ENCODE results near the gene HBEGF.

HBEGF gene

DNA sequence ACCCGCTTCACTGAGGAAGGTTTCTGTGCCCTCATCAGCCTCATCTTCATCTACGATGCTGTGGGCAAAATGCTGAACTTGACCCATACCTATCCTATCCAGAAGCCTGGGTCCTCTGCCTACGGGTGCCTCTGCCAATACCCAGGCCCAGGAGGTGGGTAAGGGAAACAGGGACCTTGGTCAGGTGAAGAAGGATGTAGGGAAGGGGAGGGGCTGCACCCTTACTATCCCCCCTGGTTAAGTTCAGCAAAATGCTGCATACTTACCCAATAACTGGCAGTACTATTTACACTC, 18.0 kb upstream of the HBEGF start:
- H3K27ac Mint-ChIP-seq = no peak overlapping the region
- H3K36me3 Mint-ChIP-seq = no peaks in the 10 kb centered on the region
- H3K4me3 Mint-ChIP-seq = no peak overlapping the region
- peaks cover 4% of the 10 kb centered on the region for H3K4me1 Mint-ChIP-seq
- no peaks in the 10 kb centered on the region for H3K9me3 Mint-ChIP-seq
- H3K27me3 Mint-ChIP-seq = no peaks in the 10 kb centered on the region

DNA sequence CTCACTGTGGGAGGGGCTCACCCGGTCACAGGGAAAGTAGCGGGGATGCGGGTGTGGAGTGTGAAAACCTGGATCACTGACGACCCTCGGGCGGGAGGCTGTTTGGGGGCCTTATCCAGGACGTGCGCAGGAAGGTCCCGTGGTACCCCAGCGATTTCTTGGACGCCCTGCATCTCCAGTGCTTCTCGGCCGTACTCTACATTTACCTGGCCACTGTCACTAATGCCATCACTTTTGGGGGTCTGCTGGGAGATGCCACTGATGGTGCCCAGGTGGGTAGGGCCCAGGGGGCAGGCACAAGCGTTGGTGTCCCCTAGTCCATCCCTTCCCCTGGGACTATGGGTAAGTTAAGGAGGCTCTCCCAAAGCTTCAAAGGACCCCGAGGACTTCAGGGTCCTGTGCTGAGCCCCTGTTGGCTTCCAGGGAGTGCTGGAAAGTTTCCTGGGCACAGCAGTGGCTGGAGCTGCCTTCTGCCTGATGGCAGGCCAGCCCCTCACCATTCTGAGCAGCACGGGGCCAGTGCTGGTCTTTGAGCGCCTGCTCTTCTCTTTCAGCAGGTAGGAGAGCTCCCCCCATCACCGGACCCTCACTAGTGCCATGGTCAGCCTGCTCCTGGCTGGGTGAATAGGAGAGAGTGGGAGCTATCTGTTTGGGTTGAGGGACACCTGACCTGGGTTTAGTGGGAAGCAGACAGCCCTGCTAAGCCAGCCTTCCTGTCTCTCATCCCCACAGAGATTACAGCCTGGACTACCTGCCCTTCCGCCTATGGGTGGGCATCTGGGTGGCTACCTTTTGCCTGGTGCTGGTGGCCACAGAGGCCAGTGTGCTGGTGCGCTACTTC, 17.4 kb upstream of the HBEGF start:
- Mint-ChIP-seq H3K4me1 (peaks cover 4% of the 10 kb centered on the region), H3K36me3 (no peaks in the 10 kb centered on the region), H3K27me3 (no peaks in the 10 kb centered on the region), H3K27ac (no peak overlapping the region), H3K4me3 (peak overlapping the region; percentile 80), H3K9me3 (no peaks in the 10 kb centered on the region)

DNA sequence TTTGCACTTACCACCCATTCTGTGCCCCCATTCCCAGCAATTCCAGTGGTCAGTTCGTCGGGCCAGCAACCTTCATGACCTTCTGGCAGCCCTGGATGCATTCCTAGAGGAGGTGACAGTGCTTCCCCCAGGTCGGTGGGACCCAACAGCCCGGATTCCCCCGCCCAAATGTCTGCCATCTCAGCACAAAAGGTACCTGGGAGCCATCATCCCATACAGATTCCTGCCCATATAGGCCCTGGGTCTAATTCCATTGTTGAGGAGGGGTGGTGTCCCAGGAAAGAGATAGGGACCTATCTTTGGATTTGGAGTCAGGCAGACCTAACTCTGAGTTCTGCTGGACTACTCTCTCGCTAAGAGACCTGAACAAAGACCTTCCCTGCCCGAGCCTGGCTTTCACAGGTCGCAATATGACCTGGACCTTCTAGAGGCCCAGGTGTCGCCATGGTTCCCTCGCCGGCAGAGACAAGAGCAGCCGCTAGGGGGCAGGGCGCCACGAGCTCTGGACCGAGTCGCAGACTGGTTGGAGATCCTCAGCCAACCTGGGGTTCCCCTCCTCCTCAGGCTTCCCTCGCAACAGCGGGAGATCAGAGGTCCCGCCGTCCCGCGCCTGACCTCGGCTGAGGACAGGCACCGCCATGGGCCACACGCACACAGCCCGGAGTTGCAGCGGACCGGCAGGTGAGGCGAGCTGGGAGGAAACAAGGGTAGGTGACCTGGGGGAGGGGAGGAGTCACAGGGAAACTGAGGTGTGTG, 16.6 kb upstream of the HBEGF start:
- Mint-ChIP-seq H3K4me1 (peaks cover 4% of the 10 kb centered on the region), H3K27me3 (no peaks in the 10 kb centered on the region), H3K9me3 (no peaks in the 10 kb centered on the region), H3K36me3 (no peaks in the 10 kb centered on the region), H3K4me3 (peak overlapping the region; percentile 80), H3K27ac (no peak overlapping the region)

DNA sequence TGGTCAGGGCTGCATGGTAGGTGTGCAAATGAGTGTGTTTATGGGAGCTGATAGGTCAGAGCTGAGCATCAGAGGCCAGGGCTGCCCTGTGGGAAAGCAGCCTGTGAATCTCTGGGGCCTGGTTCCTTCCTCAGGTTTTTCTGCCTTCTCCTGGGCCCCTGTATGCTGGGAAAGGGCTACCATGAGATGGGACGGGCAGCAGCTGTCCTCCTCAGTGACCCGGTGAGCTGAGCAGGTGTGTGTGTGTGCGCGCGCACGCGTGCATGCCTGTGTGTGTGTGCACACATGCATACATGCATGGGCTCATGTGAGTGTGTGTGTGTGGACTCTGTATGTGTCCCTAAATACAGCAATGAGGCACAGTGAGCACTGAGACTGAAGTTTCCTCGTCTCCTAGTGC, 15.9 kb upstream of the HBEGF start:
- peaks cover 10% of the 10 kb centered on the region for H3K4me1 Mint-ChIP-seq
- peaks cover 2% of the 10 kb centered on the region for H3K27me3 Mint-ChIP-seq
- no peak overlapping the region for H3K4me3 Mint-ChIP-seq
- no peaks in the 10 kb centered on the region for H3K36me3 Mint-ChIP-seq
- H3K9me3 Mint-ChIP-seq = no peaks in the 10 kb centered on the region
- H3K27ac Mint-ChIP-seq = no peak overlapping the region

DNA sequence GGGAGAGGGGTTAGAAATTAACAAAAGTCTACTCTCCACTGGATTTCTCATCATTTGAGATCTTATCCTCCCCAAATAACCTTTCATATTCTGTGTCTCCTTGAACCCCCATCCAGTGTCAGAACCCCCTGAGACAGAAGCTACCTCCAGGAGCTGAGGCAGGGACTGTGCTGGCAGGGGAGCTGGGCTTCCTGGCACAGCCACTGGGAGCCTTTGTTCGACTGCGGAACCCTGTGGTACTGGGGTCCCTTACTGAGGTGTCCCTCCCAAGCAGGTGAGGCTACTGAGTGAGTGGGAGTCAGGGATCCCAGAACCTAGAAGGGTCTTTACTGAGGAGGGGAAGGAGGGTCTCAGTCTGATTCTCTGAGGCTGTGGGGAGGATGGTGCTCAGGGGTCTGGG, 15.5 kb upstream of the HBEGF start:
- Mint-ChIP-seq H3K9me3 (no peaks in the 10 kb centered on the region), H3K27ac (no peak overlapping the region), H3K36me3 (no peaks in the 10 kb centered on the region), H3K27me3 (peaks cover 2% of the 10 kb centered on the region), H3K4me3 (no peak overlapping the region), H3K4me1 (peaks cover 11% of the 10 kb centered on the region)

DNA sequence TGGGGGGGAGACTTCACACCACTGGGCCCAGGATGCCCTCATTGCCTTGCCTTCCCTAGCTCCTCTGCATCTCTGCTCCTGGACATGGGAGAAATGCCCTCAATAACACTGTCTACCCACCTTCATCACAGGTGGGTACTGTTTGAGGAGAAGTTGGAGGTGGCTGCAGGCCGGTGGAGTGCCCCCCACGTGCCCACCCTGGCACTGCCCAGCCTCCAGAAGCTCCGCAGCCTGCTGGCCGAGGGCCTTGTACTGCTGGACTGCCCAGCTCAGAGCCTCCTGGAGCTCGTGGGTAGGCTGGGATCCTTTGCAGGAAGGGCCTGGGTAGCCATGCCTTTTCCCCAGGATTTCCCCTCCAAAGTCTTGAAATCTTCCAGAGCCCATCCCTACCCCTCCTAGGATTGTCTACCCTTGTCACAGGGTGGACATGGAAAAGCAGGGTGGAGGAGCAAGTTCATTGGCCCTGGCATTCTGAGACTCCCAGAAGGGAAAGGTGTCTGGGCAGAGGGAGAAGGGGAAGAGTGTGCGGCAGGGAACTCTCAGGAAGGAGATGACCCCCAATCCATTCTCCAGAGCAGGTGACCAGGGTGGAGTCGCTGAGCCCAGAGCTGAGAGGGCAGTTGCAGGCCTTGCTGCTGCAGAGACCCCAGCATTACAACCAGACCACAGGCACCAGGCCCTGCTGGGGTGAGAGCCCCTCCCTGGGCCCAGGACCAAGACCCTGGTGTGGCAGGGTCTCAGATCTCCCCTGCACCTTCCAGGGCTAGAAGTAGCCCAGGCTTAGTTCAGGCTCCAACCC, 14.5 kb upstream of the HBEGF start:
- Mint-ChIP-seq H3K4me3 (no peak overlapping the region), H3K9me3 (no peaks in the 10 kb centered on the region), H3K4me1 (peaks cover 11% of the 10 kb centered on the region), H3K27ac (no peak overlapping the region), H3K36me3 (no peaks in the 10 kb centered on the region), H3K27me3 (peaks cover 2% of the 10 kb centered on the region)

DNA sequence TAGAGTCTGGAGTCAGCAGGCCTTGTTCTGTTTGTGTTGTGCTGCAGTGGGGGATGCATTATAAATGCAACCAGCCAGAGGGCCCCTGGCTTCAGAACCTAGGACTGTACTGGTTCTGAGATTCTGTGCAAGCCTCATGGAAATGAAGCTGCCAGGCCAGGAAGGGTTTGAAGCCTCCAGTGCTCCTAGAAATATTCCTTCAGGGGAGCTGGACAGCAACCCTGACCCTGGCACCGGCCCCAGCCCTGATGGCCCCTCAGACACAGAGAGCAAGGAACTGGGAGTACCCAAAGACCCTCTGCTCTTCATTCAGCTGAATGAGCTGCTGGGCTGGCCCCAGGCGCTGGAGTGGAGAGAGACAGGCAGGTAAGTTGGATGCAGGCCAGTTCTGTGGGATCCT, 13.7 kb upstream of the HBEGF start, which contains the start of gene SLC4A9:
TSS of gene SLC4A9 (plus strand) at position 94 of the 400 bp plus-strand sequence. CDS start at position 137, 43 bp downstream.
- Mint-ChIP-seq H3K36me3 (no peaks in the 10 kb centered on the region), H3K4me1 (peaks cover 11% of the 10 kb centered on the region), H3K27ac (no peak within 1 kb of the TSS), H3K4me3 (no peak within 1 kb of the TSS), H3K27me3 (peaks cover 2% of the 10 kb centered on the region), H3K9me3 (no peaks in the 10 kb centered on the region)

DNA sequence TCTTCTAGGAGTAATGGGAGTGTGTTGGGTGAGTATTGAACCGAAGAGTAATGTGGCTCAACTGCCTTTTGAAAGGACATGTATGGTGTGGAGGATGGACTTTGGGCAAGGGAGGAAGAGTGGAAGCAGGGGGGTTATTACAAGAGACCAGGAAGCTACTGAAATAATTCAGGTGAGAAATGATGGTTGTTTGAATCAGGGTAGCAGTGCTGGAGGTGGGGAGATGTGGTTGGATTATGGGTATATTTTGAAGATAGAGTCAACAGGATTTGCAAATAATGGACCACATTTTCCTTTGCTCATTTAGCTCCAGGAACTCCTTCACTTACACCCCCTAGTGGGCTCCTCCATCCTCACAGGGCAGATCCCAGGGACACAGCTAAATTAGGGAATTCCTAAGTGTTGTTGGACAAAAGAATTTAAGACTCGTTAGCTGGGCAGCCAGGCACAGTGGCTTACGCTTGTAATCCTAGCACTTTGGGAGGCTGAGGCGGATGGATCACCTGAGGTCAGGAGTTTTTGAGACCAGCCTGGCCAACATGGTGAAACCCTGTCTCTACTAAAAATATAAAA, 12.4 kb upstream of the HBEGF start:
- H3K36me3 Mint-ChIP-seq = no peaks in the 10 kb centered on the region
- no peak overlapping the region for H3K4me3 Mint-ChIP-seq
- peaks cover 2% of the 10 kb centered on the region for H3K27me3 Mint-ChIP-seq
- peaks cover 11% of the 10 kb centered on the region for H3K4me1 Mint-ChIP-seq
- H3K9me3 Mint-ChIP-seq = no peaks in the 10 kb centered on the region
- H3K27ac Mint-ChIP-seq = no peak overlapping the region

DNA sequence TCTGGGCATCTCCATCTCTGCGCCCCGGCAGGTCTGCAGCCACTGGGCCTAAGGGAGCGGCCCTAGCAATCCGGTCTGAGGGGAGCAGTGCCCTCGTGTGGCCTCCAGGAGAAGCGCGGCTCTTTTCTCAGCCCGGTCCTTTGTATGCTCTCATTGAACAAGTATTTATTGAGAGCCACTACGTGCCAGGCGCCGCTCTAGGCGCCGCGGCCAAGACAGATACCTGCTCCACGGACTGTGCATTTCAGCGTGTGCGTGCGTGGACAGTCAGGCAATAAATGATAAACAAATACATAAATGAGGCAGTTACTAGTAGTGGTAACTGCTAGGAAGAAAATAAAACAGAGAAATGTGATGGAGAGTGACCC, 11.3 kb upstream of the HBEGF start:
- Mint-ChIP-seq H3K4me1 (peaks cover 7% of the 10 kb centered on the region), H3K36me3 (no peaks in the 10 kb centered on the region), H3K9me3 (no peaks in the 10 kb centered on the region), H3K27ac (no peak overlapping the region), H3K4me3 (peak overlapping the region; percentile 70), H3K27me3 (peaks cover 2% of the 10 kb centered on the region)

DNA sequence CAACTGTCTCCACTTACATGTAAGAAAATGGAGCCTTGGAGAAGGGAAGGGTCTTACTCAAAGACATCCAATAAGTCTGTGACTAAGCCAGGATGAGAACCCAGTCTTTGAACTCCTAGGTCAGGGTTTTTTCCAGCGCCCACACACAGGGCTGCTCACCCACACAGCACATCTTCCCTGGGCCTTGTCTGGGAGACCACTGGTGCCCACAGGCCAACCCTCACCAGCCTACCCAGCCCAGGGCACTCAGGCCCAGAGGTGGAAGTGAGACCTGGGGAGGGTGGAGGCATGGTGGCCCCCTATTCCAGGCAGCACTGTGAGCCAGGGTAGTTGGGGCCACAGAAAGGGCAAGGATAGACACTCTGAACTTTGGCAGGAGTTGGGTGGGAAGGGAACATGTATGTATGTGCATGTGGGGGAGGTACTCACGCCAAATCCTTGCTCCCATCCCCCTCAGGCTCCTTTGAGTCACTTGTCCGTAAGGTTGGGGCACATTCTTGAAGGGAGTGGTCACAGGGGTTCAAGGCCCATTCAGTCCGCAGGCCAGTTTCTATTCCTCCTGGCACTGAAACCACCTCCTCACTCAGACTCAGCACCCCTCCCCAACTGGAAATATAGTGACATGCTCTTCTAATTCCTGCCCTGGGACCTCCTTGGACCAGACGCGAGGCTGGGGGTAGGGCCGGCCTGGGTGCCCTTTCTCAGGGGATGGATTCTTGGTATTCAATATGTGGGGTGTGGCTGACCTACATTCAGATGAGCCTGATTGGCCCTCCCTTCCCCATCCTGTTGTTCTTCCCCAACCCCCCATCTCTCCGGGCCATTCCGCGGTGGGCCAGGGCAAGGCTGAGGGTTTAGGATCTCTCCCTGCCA, 10.7 kb upstream of the HBEGF start:
- peaks cover 2% of the 10 kb centered on the region for H3K27me3 Mint-ChIP-seq
- H3K4me3 Mint-ChIP-seq = peak overlapping the region; percentile 70
- H3K36me3 Mint-ChIP-seq = no peaks in the 10 kb centered on the region
- H3K27ac Mint-ChIP-seq = no peak overlapping the region
- H3K9me3 Mint-ChIP-seq = no peaks in the 10 kb centered on the region
- H3K4me1 Mint-ChIP-seq = peaks cover 7% of the 10 kb centered on the region

DNA sequence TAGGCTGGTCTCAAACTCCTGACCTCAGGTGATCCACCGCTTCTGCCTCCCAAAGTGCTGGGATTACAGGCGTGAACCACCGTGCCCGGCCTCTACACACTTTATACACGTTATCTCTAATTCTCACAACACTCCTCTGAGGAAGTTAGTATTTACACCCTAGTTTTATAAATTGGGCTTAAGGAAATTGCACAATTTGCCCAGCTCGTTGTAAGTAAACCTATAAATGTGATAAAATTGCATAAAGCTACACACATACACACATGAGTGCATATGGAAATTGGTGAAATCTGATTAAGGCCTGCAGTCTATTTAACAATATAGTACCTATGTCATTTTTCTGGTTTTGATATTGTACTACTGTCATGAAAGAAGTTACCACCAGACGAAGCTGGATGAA, 9.1 kb upstream of the HBEGF start:
- Mint-ChIP-seq H3K4me1 (peaks cover 12% of the 10 kb centered on the region), H3K27ac (no peak overlapping the region), H3K36me3 (no peaks in the 10 kb centered on the region), H3K9me3 (no peaks in the 10 kb centered on the region), H3K27me3 (peaks cover 2% of the 10 kb centered on the region), H3K4me3 (no peak overlapping the region)

DNA sequence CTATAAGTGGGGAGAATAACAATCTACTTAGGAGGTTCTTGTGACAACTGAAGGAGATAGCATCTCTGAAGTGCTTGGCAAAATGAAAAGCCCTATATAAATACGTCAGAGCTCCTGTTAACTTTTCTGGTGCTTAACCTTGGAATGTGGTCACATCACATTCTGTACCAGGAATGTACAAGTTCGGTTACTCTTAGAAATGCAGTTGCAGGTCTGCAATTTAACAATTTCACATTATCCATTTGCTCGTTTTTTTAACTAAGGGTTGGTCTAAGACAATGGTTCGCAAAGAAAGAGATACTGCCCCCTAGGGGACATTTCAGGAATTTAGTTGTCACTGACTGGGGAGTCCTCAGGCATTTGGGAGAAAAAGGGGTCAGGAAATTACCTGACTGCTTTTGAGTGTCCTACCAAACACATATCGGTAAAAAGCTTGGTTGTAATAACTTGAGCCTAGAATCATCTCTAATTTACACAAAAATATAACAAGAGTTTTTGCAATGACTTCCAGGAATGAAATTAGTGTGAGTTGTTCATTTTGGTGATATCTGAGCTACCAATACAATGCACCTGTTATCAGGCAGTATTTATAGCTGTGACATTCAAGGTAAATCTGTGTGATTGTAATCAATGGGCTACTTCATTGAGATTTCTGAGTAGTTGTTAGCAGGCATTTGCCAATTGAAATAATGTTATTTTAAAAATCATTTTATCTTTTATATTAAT, 5.4 kb upstream of the HBEGF start:
- Mint-ChIP-seq H3K27me3 (no peaks in the 10 kb centered on the region), H3K4me1 (peaks cover 14% of the 10 kb centered on the region), H3K4me3 (peak overlapping the region; percentile 9), H3K9me3 (no peaks in the 10 kb centered on the region), H3K36me3 (no peaks in the 10 kb centered on the region), H3K27ac (no peak overlapping the region)

DNA sequence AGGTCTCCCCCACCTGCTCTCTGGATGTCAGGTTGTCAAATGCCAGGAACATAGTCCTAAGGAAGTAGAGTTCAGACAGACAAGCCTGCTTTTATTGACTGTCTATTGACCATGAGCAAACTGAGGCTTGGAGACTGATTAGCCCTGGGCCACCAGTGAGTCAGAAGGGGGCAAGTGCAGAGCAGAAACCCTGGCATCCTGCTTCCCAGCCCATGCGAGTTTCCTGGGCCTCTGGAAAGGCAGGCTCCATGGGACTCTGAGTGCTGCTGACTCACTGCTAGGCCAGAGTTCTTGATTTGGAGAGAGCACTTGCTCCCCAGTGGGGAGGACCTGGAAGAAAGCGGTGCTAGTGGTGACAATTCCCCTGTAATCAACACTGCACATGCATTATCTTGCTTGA, 2.8 kb upstream of the HBEGF start:
- Mint-ChIP-seq H3K27ac (no peak overlapping the region), H3K27me3 (no peaks in the 10 kb centered on the region), H3K4me3 (no peak overlapping the region), H3K4me1 (peaks cover 28% of the 10 kb centered on the region), H3K9me3 (no peaks in the 10 kb centered on the region), H3K36me3 (no peaks in the 10 kb centered on the region)

DNA sequence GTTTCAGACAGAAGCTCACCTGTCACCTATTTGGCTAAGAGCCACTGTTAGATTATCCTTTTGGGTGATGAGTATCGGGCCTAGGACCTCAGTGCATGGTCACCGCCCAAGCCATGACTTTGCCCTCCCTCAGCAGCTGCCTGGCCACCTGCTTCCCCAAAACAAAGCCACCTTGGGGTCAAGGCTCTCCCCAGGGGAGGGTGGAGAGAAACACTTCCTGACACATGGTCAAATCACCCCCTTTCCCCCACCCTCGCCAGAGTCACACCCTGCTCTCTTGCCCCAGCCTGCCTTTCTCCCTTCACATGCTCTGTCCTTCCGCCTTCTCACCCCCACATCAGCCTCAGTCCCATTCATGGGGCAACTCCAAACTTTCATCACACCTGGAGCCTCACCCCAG, 1.7 kb upstream of the HBEGF start:
- Mint-ChIP-seq H3K4me1 (peaks cover 38% of the 10 kb centered on the region), H3K36me3 (no peaks in the 10 kb centered on the region), H3K27me3 (no peaks in the 10 kb centered on the region), H3K27ac (no peak overlapping the region), H3K4me3 (no peak overlapping the region), H3K9me3 (no peaks in the 10 kb centered on the region)
